Measurements from ENCODE around the gene ZNRF3. TPM values are rescaled to one million over a fixed set of nuclear protein-coding genes. Genes with fewer than 3 reads are reported as not detected.

Gene ZNRF3
- total RNA-seq, 1 experiment from 2014 or later = 8.1 TPM

DNA sequence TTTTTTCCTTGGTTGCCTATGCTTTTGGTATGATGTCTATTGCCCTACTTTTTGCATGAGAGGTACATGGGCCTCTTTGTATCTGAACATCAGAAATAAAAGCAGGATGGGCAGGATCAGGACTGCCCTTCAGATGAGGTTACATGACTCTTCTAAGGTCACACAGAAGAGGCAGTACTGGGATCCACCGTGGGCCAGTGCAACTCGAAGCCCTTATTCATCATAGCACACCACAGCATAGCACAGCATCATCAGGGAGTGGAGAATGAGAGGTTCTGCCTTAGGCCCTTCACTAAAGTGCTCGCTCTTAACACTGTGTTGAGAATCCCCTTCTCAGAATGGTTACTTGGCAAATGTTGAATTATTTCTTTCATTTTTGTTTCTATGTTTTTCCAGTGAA lies 90.0 kb downstream of the ZNRF3 start:
- no peak overlapping the region for H3K4me2 ChIP-seq (ENCODE audit: low read length)
- no peak overlapping the region for H3K9ac ChIP-seq (ENCODE audit: low read length)
- no TSS peak for BruUV-seq (replicated peaks)
- H3K36me3 ChIP-seq (ENCODE audit: low read depth, low read length) = no peaks in the 10 kb centered on the region
- peaks cover 6% of the 10 kb centered on the region; the same call in 1 of the 2 replicates for H3K79me2 ChIP-seq (ENCODE audit: low read length)
- peaks cover 3% of the 10 kb centered on the region; the same call in 1 of the 2 replicates for H4K20me1 ChIP-seq (ENCODE audit: low read length)
- TF ChIP-seq, protein P1, sequence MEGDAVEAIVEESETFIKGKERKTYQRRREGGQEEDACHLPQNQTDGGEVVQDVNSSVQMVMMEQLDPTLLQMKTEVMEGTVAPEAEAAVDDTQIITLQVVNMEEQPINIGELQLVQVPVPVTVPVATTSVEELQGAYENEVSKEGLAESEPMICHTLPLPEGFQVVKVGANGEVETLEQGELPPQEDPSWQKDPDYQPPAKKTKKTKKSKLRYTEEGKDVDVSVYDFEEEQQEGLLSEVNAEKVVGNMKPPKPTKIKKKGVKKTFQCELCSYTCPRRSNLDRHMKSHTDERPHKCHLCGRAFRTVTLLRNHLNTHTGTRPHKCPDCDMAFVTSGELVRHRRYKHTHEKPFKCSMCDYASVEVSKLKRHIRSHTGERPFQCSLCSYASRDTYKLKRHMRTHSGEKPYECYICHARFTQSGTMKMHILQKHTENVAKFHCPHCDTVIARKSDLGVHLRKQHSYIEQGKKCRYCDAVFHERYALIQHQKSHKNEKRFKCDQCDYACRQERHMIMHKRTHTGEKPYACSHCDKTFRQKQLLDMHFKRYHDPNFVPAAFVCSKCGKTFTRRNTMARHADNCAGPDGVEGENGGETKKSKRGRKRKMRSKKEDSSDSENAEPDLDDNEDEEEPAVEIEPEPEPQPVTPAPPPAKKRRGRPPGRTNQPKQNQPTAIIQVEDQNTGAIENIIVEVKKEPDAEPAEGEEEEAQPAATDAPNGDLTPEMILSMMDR (conservative IDR thresholded peaks at IDR 0.05; ENCODE audit: low read depth, low read length) = no peak
- TF ChIP-seq EZH2 (IDR thresholded peaks at IDR 0.05; ENCODE audit: low read length, unreplicated experiment) (no peak), EZH2phosphoT487 (IDR thresholded peaks at IDR 0.05; ENCODE audit: borderline replicate concordance, low read length) (no peak)
- H2AFZ ChIP-seq (ENCODE audit: low read length) = no peak overlapping the region
- DNase-seq (no peak), ATAC-seq (no peak)
- H3K4me1 ChIP-seq (ENCODE audit: insufficient read depth, low read length) = peaks cover 19% of the 10 kb centered on the region
- no peak overlapping the region for H3K4me3 ChIP-seq (ENCODE audit: low read length)
- no peak overlapping the region for H3K27ac ChIP-seq (ENCODE audit: low read length)
- H3F3A ChIP-seq (ENCODE audit: low read length, unreplicated experiment) = no peaks in the 10 kb centered on the region
- no peaks in the 10 kb centered on the region for H3K27me3 ChIP-seq (ENCODE audit: low read length)
- ChIA-PET POLR2A (ENCODE audit: unreplicated experiment) (no interaction called here), CTCF (no interaction called here)
- H3K9me3 ChIP-seq (ENCODE audit: low read length) = no peaks in the 10 kb centered on the region
- no peaks in the 10 kb centered on the region for H3K9me2 ChIP-seq (replicated peaks; ENCODE audit: low read length)
- intact Hi-C loops (cut with micrococcal nuclease) = loop anchor here (10.0 kb wide), 1 partner anchor 89 kb away; the partner anchor contains the start of gene ZNRF3

DNA sequence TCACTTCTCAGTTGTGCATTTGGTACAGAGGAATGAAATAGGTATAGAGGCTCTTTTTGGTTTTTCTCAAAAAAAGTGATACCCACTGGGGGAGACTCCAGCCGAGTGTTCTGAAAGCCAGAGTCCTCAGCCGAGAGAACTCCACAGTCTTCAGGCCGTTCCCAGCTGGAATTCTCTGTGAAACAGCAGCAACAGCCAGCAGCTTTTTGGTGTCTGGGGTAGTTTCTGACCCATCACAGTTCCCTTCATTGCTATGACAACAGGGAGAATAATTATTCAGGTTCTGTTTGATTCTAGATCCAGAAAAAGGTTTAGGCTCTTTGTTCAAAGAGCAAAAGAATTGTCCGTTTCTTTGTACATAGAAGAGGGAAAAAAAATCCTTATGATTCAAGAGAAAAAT lies 93.7 kb downstream of the ZNRF3 start:
- Histone ChIP-seq H3K4me3 (ENCODE audit: low read length) (no peak overlapping the region), H2AFZ (ENCODE audit: low read length) (no peak overlapping the region), H4K20me1 (ENCODE audit: low read length) (peaks cover 3% of the 10 kb centered on the region; the same call in 1 of the 2 replicates), H3K4me1 (ENCODE audit: insufficient read depth, low read length) (peaks cover 25% of the 10 kb centered on the region), H3F3A (ENCODE audit: low read length, unreplicated experiment) (no peaks in the 10 kb centered on the region), H3K9me2 (replicated peaks; ENCODE audit: low read length) (no peaks in the 10 kb centered on the region), H3K36me3 (ENCODE audit: low read depth, low read length) (no peaks in the 10 kb centered on the region), H3K27ac (ENCODE audit: low read length) (no peak overlapping the region), H3K27me3 (ENCODE audit: low read length) (no peaks in the 10 kb centered on the region), H3K4me2 (ENCODE audit: low read length) (peak overlapping the region; percentile 27; the same call in 1 of the 2 replicates), H3K9ac (ENCODE audit: low read length) (no peak overlapping the region), H3K79me2 (ENCODE audit: low read length) (peaks cover 13% of the 10 kb centered on the region), H3K9me3 (ENCODE audit: low read length) (no peaks in the 10 kb centered on the region)
- ChIA-PET CTCF (interaction anchor here (0.6 kb wide), 1 partner anchor 64 kb away, joined by 6 read pairs; no protein-coding TSS in a partner anchor), POLR2A (ENCODE audit: unreplicated experiment) (no interaction called here)
- ATAC-seq (no peak), DNase-seq (no peak)
- BruUV-seq (replicated peaks) = no TSS peak
- intact Hi-C loops (cut with micrococcal nuclease) = loop anchor here (10.0 kb wide), 1 partner anchor 92 kb away; the partner anchor contains the start of gene ZNRF3
- TF ChIP-seq, protein P1 (conservative IDR thresholded peaks at IDR 0.05; ENCODE audit: low read depth, low read length) = no peak
- TF ChIP-seq EZH2 (IDR thresholded peaks at IDR 0.05; ENCODE audit: low read length, unreplicated experiment) (no peak), EZH2phosphoT487 (IDR thresholded peaks at IDR 0.05; ENCODE audit: borderline replicate concordance, low read length) (no peak)

DNA sequence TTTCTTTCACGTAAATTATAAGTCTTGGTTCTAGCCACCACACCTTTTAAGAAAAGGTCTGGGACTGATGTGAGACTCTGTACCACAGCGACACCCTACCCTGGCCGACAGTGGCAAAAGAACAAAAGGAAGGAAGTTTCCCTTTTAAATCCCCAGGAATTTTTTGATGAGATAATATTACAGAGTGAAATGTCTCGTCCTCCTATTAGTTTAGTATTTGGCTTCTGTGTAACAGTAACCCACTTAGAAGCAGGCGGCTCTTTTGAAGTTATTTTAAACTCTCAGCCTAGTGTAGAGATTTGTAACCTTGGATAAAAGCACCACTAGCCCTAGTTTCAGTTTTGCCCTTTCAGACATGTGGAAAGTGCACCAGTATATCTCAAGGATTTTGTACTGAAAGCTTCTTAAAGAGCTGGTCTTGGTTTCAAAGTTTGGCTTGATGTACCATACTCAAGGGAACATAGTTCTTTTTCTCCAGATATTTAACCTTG lies 94.2 kb downstream of the ZNRF3 start:
- ChIA-PET CTCF (no interaction called here), POLR2A (ENCODE audit: unreplicated experiment) (no interaction called here)
- Histone ChIP-seq H3K9me3 (ENCODE audit: low read length) (no peaks in the 10 kb centered on the region), H3K9me2 (replicated peaks; ENCODE audit: low read length) (no peaks in the 10 kb centered on the region), H3K27ac (ENCODE audit: low read length) (no peak overlapping the region), H3K4me3 (ENCODE audit: low read length) (no peak overlapping the region), H3K79me2 (ENCODE audit: low read length) (peaks cover 13% of the 10 kb centered on the region), H3K4me2 (ENCODE audit: low read length) (no peak overlapping the region), H3K36me3 (ENCODE audit: low read depth, low read length) (no peaks in the 10 kb centered on the region), H3K27me3 (ENCODE audit: low read length) (no peaks in the 10 kb centered on the region), H4K20me1 (ENCODE audit: low read length) (peaks cover 3% of the 10 kb centered on the region; the same call in 1 of the 2 replicates), H3K9ac (ENCODE audit: low read length) (no peak overlapping the region), H2AFZ (ENCODE audit: low read length) (no peak overlapping the region), H3K4me1 (ENCODE audit: insufficient read depth, low read length) (peaks cover 25% of the 10 kb centered on the region), H3F3A (ENCODE audit: low read length, unreplicated experiment) (no peaks in the 10 kb centered on the region)
- no peak for ATAC-seq
- TF ChIP-seq EZH2phosphoT487 (IDR thresholded peaks at IDR 0.05; ENCODE audit: borderline replicate concordance, low read length) = no peak
- TF ChIP-seq, protein P1 (conservative IDR thresholded peaks at IDR 0.05; ENCODE audit: low read depth, low read length) = no peak
- TF ChIP-seq EZH2 (IDR thresholded peaks at IDR 0.05; ENCODE audit: low read length, unreplicated experiment) = no peak
- intact Hi-C loops (cut with micrococcal nuclease) = loop anchor here (10.0 kb wide), 1 partner anchor 93 kb away; the partner anchor contains the start of gene ZNRF3
- DNase-seq = no peak
- no TSS peak for BruUV-seq (replicated peaks)
